ENCODE results near the gene PLEKHG5. TPM values are rescaled to one million over a fixed set of nuclear protein-coding genes. Genes with fewer than 3 reads are reported as not detected.

PLEKHG5 gene
- total and polyA plus RNA-seq, 7 experiments from 2014 or later = 2.0 to 15.6 (median 9.6) TPM; not detected in 1

- Histone ChIP-seq H3K36me3 (ENCODE audit: control insufficient read depth in 2 of 3, insufficient read depth in 3 of 3, low read length in 3 of 3) (peaks cover 9 to 39% (median 12%) of the 10 kb centered on the region in 3 experiments), H3K27ac (ENCODE audit: low read depth, low read length) (peak within 1 kb of the TSS; percentile 94), H3K4me3 (ENCODE audit: low read length) (peak within 1 kb of the TSS; percentile 89), H3K9me3 (ENCODE audit: control insufficient read depth in 2 of 3, low read length in 3 of 3) (no peaks in the 10 kb centered on the region), H3K27me3 (ENCODE audit: control insufficient read depth in 2 of 2, insufficient read depth in 2 of 2, low read length in 2 of 2) (no peaks in the 10 kb centered on the region), H3K4me1 (ENCODE audit: control insufficient read depth in 2 of 2, insufficient read depth in 2 of 2, low read length in 2 of 2) (peaks cover 24 to 43% of the 10 kb centered on the region in 2 donors)
- peaks cover 17 to 45% (median 36%) of the 10 kb centered on the region in 7 donors for H3K4me1 Mint-ChIP-seq
- ChIA-PET CTCF (interaction anchor here (0.7 to 1.4 kb wide), 4 partner anchors 20 to 42 kb away, joined by 3 to 5 read pairs (median 4); no protein-coding TSS in a partner anchor), POLR2A (interaction anchor here (0.5 to 11.7 kb wide), 7 partner anchors 12 to 175 kb away, joined by 3 to 165 read pairs (median 4); partner anchors contain the start of gene PLEKHG5)
- H3K9me3 Mint-ChIP-seq = no peaks in the 10 kb centered on the region
- intact Hi-C loops (cut with micrococcal nuclease) = loop anchor here (2.0 to 10.0 kb wide), 2 partner anchors 135 to 319 kb away; partner anchors contain the start of gene CAMTA1 (in 1 of the 2)
- DNase-seq (peak in 8 of 9 donors; percentile 45 to 77 (median 56)), ATAC-seq (peak; percentile 82)
- peaks cover 4 to 25% (median 17%) of the 10 kb centered on the region in 5 donors for H3K36me3 Mint-ChIP-seq
- peak within 1 kb of the TSS; percentile 89 to 98 (median 92) for H3K4me3 Mint-ChIP-seq
- H3K27ac Mint-ChIP-seq = peak within 1 kb of the TSS; percentile 90 to 99 (median 94)
- H3K27me3 Mint-ChIP-seq = peaks cover 0 to 3% (median 0%) of the 10 kb centered on the region in 5 donors
Observed at GRCh38 chr1:6466023-6466422, 25.4 kb downstream of the PLEKHG5 start, which contains the start of gene TNFRSF25. Gene TNFRSF25 (minus strand): TSS chr1:6466173. CDS start chr1:6466107, 66 bp downstream.

GRCh38 chr1:6465461-6466005, 25.9 kb downstream of the PLEKHG5 start:
- peaks cover 20 to 50% (median 41%) of the 10 kb centered on the region in 7 donors for H3K4me1 Mint-ChIP-seq

GRCh38 chr1:6464915-6465314, 26.6 kb downstream of the PLEKHG5 start:
- Mint-ChIP-seq H3K9me3 (no peaks in the 10 kb centered on the region), H3K4me3 (peak overlapping the region; percentile 89 to 98 (median 92)), H3K27me3 (peaks cover 0 to 3% (median 0%) of the 10 kb centered on the region in 5 donors), H3K4me1 (peaks cover 20 to 51% (median 46%) of the 10 kb centered on the region in 7 donors), H3K27ac (peak overlapping the region; percentile 90 to 99 (median 95)), H3K36me3 (peaks cover 4 to 34% (median 17%) of the 10 kb centered on the region in 5 donors)
- Histone ChIP-seq H3K27ac (ENCODE audit: low read depth, low read length) (peak overlapping the region; percentile 94), H3K36me3 (ENCODE audit: control insufficient read depth in 2 of 3, insufficient read depth in 3 of 3, low read length in 3 of 3) (peaks cover 9 to 43% (median 12%) of the 10 kb centered on the region in 3 experiments), H3K9me3 (ENCODE audit: control insufficient read depth in 2 of 3, low read length in 3 of 3) (no peaks in the 10 kb centered on the region), H3K4me3 (ENCODE audit: low read length) (peak overlapping the region; percentile 89), H3K4me1 (ENCODE audit: control insufficient read depth in 2 of 2, insufficient read depth in 2 of 2, low read length in 2 of 2) (peaks cover 31 to 48% of the 10 kb centered on the region in 2 donors), H3K27me3 (ENCODE audit: control insufficient read depth in 2 of 2, insufficient read depth in 2 of 2, low read length in 2 of 2) (no peaks in the 10 kb centered on the region)
- ATAC-seq (no peak), DNase-seq (no peak)
- intact Hi-C loops (cut with micrococcal nuclease) = loop anchor here (1.0 to 10.0 kb wide), 3 partner anchors 10 to 320 kb away; partner anchors contain the start of gene CAMTA1 (in 1 of the 2)
- POLR2A ChIA-PET = interaction anchor here (0.6 to 11.7 kb wide), 3 partner anchors 14 to 137 kb away, joined by 3 to 165 read pairs (median 6); no protein-coding TSS in a partner anchor
- CTCF ChIA-PET = interaction anchor here (0.9 to 1.0 kb wide), 2 partner anchors 13 to 42 kb away, joined by 3 read pairs; no protein-coding TSS in a partner anchor

More at GRCh38 chr1:6465461-6466005, 25.9 kb downstream of the PLEKHG5 start:
- H3K4me3 Mint-ChIP-seq = peak overlapping the region; percentile 89 to 98 (median 92)
- ChIA-PET POLR2A (interaction anchor here (0.7 to 11.7 kb wide), 6 partner anchors 13 to 176 kb away, joined by 3 to 165 read pairs (median 6); partner anchors contain the start of gene PLEKHG5), CTCF (interaction anchor here (0.7 to 1.4 kb wide), 5 partner anchors 14 to 42 kb away, joined by 3 to 5 read pairs (median 3); no protein-coding TSS in a partner anchor)
- H3K27ac Mint-ChIP-seq = peak overlapping the region; percentile 90 to 99 (median 94)
- Histone ChIP-seq H3K27me3 (ENCODE audit: control insufficient read depth in 2 of 2, insufficient read depth in 2 of 2, low read length in 2 of 2) (no peaks in the 10 kb centered on the region), H3K36me3 (ENCODE audit: control insufficient read depth in 2 of 3, insufficient read depth in 3 of 3, low read length in 3 of 3) (peaks cover 9 to 43% (median 12%) of the 10 kb centered on the region in 3 experiments), H3K4me1 (ENCODE audit: control insufficient read depth in 2 of 2, insufficient read depth in 2 of 2, low read length in 2 of 2) (peaks cover 29 to 47% of the 10 kb centered on the region in 2 donors), H3K9me3 (ENCODE audit: control insufficient read depth in 2 of 3, low read length in 3 of 3) (no peaks in the 10 kb centered on the region), H3K27ac (ENCODE audit: low read depth, low read length) (peak overlapping the region; percentile 94), H3K4me3 (ENCODE audit: low read length) (peak overlapping the region; percentile 89)
- intact Hi-C loops (cut with micrococcal nuclease) = loop anchor here (1.0 to 10.0 kb wide), 4 partner anchors 10 to 319 kb away; partner anchors contain the start of gene CAMTA1 (in 1 of the 2)
- peaks cover 0 to 3% (median 0%) of the 10 kb centered on the region in 5 donors for H3K27me3 Mint-ChIP-seq
- H3K9me3 Mint-ChIP-seq = no peaks in the 10 kb centered on the region
- DNase-seq = peak in 8 of 9 donors; percentile 49 to 62 (median 54)
- ATAC-seq = peak; percentile 44
- peaks cover 4 to 29% (median 17%) of the 10 kb centered on the region in 5 donors for H3K36me3 Mint-ChIP-seq

GRCh38 chr1:6464514-6464836, 27.0 kb downstream of the PLEKHG5 start:
- Mint-ChIP-seq H3K27ac (peak overlapping the region; percentile 90 to 99 (median 95)), H3K27me3 (peaks cover 0 to 3% (median 0%) of the 10 kb centered on the region in 5 donors), H3K9me3 (no peaks in the 10 kb centered on the region), H3K4me3 (peak overlapping the region; percentile 89 to 98 (median 92)), H3K4me1 (peaks cover 23 to 55% (median 49%) of the 10 kb centered on the region in 7 donors), H3K36me3 (peaks cover 4 to 34% (median 17%) of the 10 kb centered on the region in 5 donors)
- Histone ChIP-seq H3K4me3 (ENCODE audit: low read length) (peak overlapping the region; percentile 89), H3K27ac (ENCODE audit: low read depth, low read length) (peak overlapping the region; percentile 94), H3K27me3 (ENCODE audit: control insufficient read depth in 2 of 2, insufficient read depth in 2 of 2, low read length in 2 of 2) (no peaks in the 10 kb centered on the region), H3K36me3 (ENCODE audit: control insufficient read depth in 2 of 3, insufficient read depth in 3 of 3, low read length in 3 of 3) (peaks cover 9 to 43% (median 12%) of the 10 kb centered on the region in 3 experiments), H3K9me3 (ENCODE audit: control insufficient read depth in 2 of 3, low read length in 3 of 3) (no peaks in the 10 kb centered on the region), H3K4me1 (ENCODE audit: control insufficient read depth in 2 of 2, insufficient read depth in 2 of 2, low read length in 2 of 2) (peaks cover 31 to 53% of the 10 kb centered on the region in 2 donors)
- intact Hi-C loops (cut with micrococcal nuclease) = loop anchor here in 1 of 2 donors (2.0 to 10.0 kb wide), 2 partner anchors 42 to 320 kb away; partner anchors contain the start of gene CAMTA1
- ATAC-seq (no peak), DNase-seq (no peak)
- ChIA-PET CTCF (interaction anchor here (0.9 to 1.4 kb wide), 6 partner anchors 10 to 41 kb away, joined by 3 to 8 read pairs (median 4); no protein-coding TSS in a partner anchor), POLR2A (interaction anchor here (0.6 to 11.7 kb wide), 5 partner anchors 14 to 138 kb away, joined by 3 to 165 read pairs (median 4); partner anchors contain the start of gene PLEKHG5)

- Mint-ChIP-seq H3K4me3 (peak overlapping the region; percentile 49 to 98 (median 73)), H3K9me3 (no peaks in the 10 kb centered on the region), H3K27me3 (peaks cover 0 to 3% (median 0%) of the 10 kb centered on the region in 5 donors), H3K27ac (peak overlapping the region; percentile 68 to 99 (median 96)), H3K4me1 (peaks cover 26 to 59% (median 52%) of the 10 kb centered on the region in 7 donors), H3K36me3 (peaks cover 4 to 34% (median 17%) of the 10 kb centered on the region in 5 donors)
- DNase-seq = no peak
- H3K4me1 ChIP-seq (ENCODE audit: control insufficient read depth in 2 of 2, insufficient read depth in 2 of 2, low read length in 2 of 2) = peaks cover 31 to 54% of the 10 kb centered on the region in 2 donors
- peaks cover 9 to 43% (median 12%) of the 10 kb centered on the region in 3 experiments for H3K36me3 ChIP-seq (ENCODE audit: control insufficient read depth in 2 of 3, insufficient read depth in 3 of 3, low read length in 3 of 3)
- peak overlapping the region; percentile 99 for H3K27ac ChIP-seq (ENCODE audit: low read depth, low read length)
- no peak overlapping the region for H3K4me3 ChIP-seq (ENCODE audit: low read length)
- no peak for ATAC-seq
- POLR2A ChIA-PET = interaction anchor here (0.7 to 11.7 kb wide), 7 partner anchors 12 to 141 kb away, joined by 3 to 165 read pairs (median 4); no protein-coding TSS in a partner anchor
- CTCF ChIA-PET = interaction anchor here (0.9 to 1.4 kb wide), 6 partner anchors 8 to 216 kb away, joined by 3 to 8 read pairs (median 4); no protein-coding TSS in a partner anchor
- no peaks in the 10 kb centered on the region for H3K27me3 ChIP-seq (ENCODE audit: control insufficient read depth in 2 of 2, insufficient read depth in 2 of 2, low read length in 2 of 2)
- H3K9me3 ChIP-seq (ENCODE audit: control insufficient read depth in 2 of 3, low read length in 3 of 3) = no peaks in the 10 kb centered on the region
- intact Hi-C loops (cut with micrococcal nuclease) = loop anchor here in 1 of 2 donors (10.0 kb wide), 1 partner anchor 322 kb away; the partner anchor contains the start of gene CAMTA1
Observed at GRCh38 chr1:6463120-6463412, 28.4 kb downstream of the PLEKHG5 start.
